Activated T-helper 2 cell treated with anti-CD3 and anti-CD28 coated beads, Interferon-gamma antibody, Interleukin-2, Interleukin-4, amounts not matched to agents 10 μg/mL and 5 μg/mL and 100 μg/mL, durations not matched to agents 14 hours and 24 hours and 36 hours (primary cell): ENCODE data around the gene SCT. TPM values are rescaled to one million over a fixed set of nuclear protein-coding genes. Genes with fewer than 3 reads are reported as not detected.

Source experiments
- DNase-seq: peaks from one replicate; pipeline ENCODE4 v3.0.0; 2021; ENCODE audit warnings: low spot score
- H3K27ac Mint-ChIP-seq: one replicate; pipeline ENCODE4 v1.8.0; 2021; ENCODE audit warnings: mixed read lengths
- H3K27me3 Mint-ChIP-seq: one replicate; pipeline ENCODE4 v1.8.0; 2021; ENCODE audit warnings: low read depth, mixed read lengths
- H3K36me3 Mint-ChIP-seq: one replicate; pipeline ENCODE4 v1.8.0; 2021; ENCODE audit warnings: low read depth, mixed read lengths
- H3K4me1 Mint-ChIP-seq: one replicate; pipeline ENCODE4 v1.8.0; 2021; ENCODE audit warnings: low read depth, mixed read lengths
- H3K4me3 Mint-ChIP-seq: one replicate; pipeline ENCODE4 v1.8.0; 2021; ENCODE audit warnings: low read depth, mild to moderate bottlenecking, moderate library complexity, mixed read lengths
- H3K9me3 Mint-ChIP-seq: one replicate; pipeline ENCODE4 v1.8.0; 2021; ENCODE audit warnings: mixed read lengths
- intact Hi-C: fragments of 100-400 bp; cut with micrococcal nuclease; formaldehyde crosslinking; loops from one replicate; pipeline ENCODE4 v1.15.1; 2023
- total RNA-seq: library from RNA; stranded (reverse); gene quantifications from 2 replicates; pipeline ENCODE4 v1.2.3, GENCODE V29; 2022

SCT gene
- total RNA-seq, 1 donor from 2014 or later, result not detected

- peaks cover 18% of the 10 kb centered on the region for H3K36me3 Mint-ChIP-seq
- intact Hi-C loops, result loop anchor here (5.0 kb wide), 1 partner anchor 34 kb away; no protein-coding TSS in a partner anchor
- H3K4me1 Mint-ChIP-seq, result peaks cover 30% of the 10 kb centered on the region
These were observed 48.5 kb downstream of the SCT start for GRCh38 chr11:578276-579035.

DNA sequence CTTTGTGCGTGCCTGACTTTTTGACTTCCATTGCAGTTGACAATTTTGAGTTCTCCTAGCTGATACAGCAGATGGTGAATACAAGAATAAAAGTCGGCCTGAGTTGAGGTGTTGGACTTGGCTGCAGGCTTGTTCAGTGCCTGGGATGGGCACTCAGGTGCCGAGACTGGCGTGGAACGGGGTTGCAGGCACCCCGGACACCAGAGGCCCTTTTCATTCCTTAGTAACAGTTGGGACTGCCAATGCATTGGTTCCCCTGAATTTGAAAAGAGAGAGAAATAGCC lies 49.4 kb downstream of the SCT start:
- Mint-ChIP-seq H3K36me3 (peaks cover 18% of the 10 kb centered on the region), H3K4me1 (peaks cover 31% of the 10 kb centered on the region), H3K4me3 (peak overlapping the region; percentile 93), H3K27ac (peak overlapping the region; percentile 87), H3K9me3 (no peaks in the 10 kb centered on the region), H3K27me3 (peaks cover 5% of the 10 kb centered on the region)
- DNase-seq, result no peak
- intact Hi-C loops, result loop anchor here (5.0 kb wide), 1 partner anchor 35 kb away; no protein-coding TSS in a partner anchor

More at GRCh38 chr11:578276-579035, 48.5 kb downstream of the SCT start:
- Mint-ChIP-seq H3K9me3 (no peaks in the 10 kb centered on the region), H3K27ac (no peak overlapping the region), H3K4me3 (peak overlapping the region; percentile 93), H3K27me3 (peaks cover 5% of the 10 kb centered on the region)
- DNase-seq, result no peak

GRCh38 chr11:576811-577610 lies 50.0 kb downstream of the SCT start:
- DNase-seq, result no peak
- Mint-ChIP-seq H3K27ac (peak overlapping the region; percentile 87), H3K4me3 (peak overlapping the region; percentile 93), H3K9me3 (no peaks in the 10 kb centered on the region), H3K4me1 (peaks cover 31% of the 10 kb centered on the region), H3K27me3 (peaks cover 5% of the 10 kb centered on the region), H3K36me3 (peaks cover 16% of the 10 kb centered on the region)
- intact Hi-C loops, result loop anchor here (1.0 to 5.0 kb wide), 3 partner anchors 9 to 70 kb away; partner anchors contain the start of gene RNH1

Other genes starting within 250 kb of the SCT start
- not detected in 2 replicates for gene PKP3, start 233.0 kb downstream of the SCT start, total RNA-seq
- gene SIGIRR, start 212.2 kb downstream of the SCT start, total RNA-seq, result 41.5 and 53.4 TPM in 2 replicates
- 35.4 and 36.9 TPM in 2 replicates for gene ANO9, start 185.2 kb downstream of the SCT start, total RNA-seq
- 32.1 and 34.4 TPM in 2 replicates for gene PTDSS2, start 176.9 kb downstream of the SCT start, total RNA-seq
- gene RNH1, start 119.9 kb downstream of the SCT start, total RNA-seq, result 126 and 127 TPM in 2 replicates
- 70.5 and 71.5 TPM in 2 replicates for gene HRAS, start 91.6 kb downstream of the SCT start, total RNA-seq
- gene LRRC56, start 89.7 kb downstream of the SCT start, total RNA-seq, result 1.3 and 2.2 TPM in 2 replicates
- 1.1 and 1.3 TPM in 2 replicates for gene LMNTD2, start 66.4 kb downstream of the SCT start, total RNA-seq
- gene RASSF7, start 66.2 kb downstream of the SCT start, total RNA-seq, result 19.6 and 20.3 TPM in 2 replicates
- 53.7 and 54.0 TPM in 2 replicates for gene PHRF1, start 50.7 kb downstream of the SCT start, total RNA-seq
- gene IRF7, start 11.2 kb downstream of the SCT start, total RNA-seq, result 26.8 and 30.3 TPM in 2 replicates
- not detected in 2 replicates for gene CDHR5, start 2.2 kb downstream of the SCT start, total RNA-seq
- 0.18 and 0.30 TPM in 2 replicates for gene DRD4, start 10.1 kb upstream of the SCT start, total RNA-seq
- 61.2 and 72.0 TPM in 2 replicates for gene DEAF1, start 68.0 kb upstream of the SCT start, total RNA-seq
- 11.4 and 13.0 TPM in 2 replicates for gene TMEM80, start 68.6 kb upstream of the SCT start, total RNA-seq
- 17.8 and 24.6 TPM in 2 replicates for gene EPS8L2, start 79.0 kb upstream of the SCT start, total RNA-seq
- 270 and 275 TPM in 2 replicates for gene TALDO1, start 120.3 kb upstream of the SCT start, total RNA-seq
- gene GATD1, start 150.3 kb upstream of the SCT start, total RNA-seq, result 68.0 and 75.2 TPM in 2 replicates
- 2.2 and 2.6 TPM in 2 replicates for gene CEND1, start 162.9 kb upstream of the SCT start, total RNA-seq
- 58.7 and 64.5 TPM in 2 replicates for gene SLC25A22, start 171.1 kb upstream of the SCT start, total RNA-seq
- gene PIDD1, start 178.1 kb upstream of the SCT start, total RNA-seq, result 27.3 and 27.6 TPM in 2 replicates
- gene RPLP2, start 182.8 kb upstream of the SCT start, total RNA-seq, result 2,210 and 2,217 TPM in 2 replicates
- gene PNPLA2, start 191.7 kb upstream of the SCT start, total RNA-seq, result 56.1 and 59.8 TPM in 2 replicates
- 4.9 and 5.1 TPM in 2 replicates for gene CRACR2B, start 200.7 kb upstream of the SCT start, total RNA-seq
- gene CD151, start 205.8 kb upstream of the SCT start, total RNA-seq, result 95.7 and 106 TPM in 2 replicates
- gene POLR2L, start 215.3 kb upstream of the SCT start, total RNA-seq, result 101 and 111 TPM in 2 replicates
- 15.8 and 16.9 TPM in 2 replicates for gene TSPAN4, start 215.7 kb upstream of the SCT start, total RNA-seq